Stimulated activated naive CD4-positive, alpha-beta T cell treated with Interleukin-2 at 50 U/mL for 16 hours (primary cell): ENCODE data around the gene AMPH.

Source experiments
- DNase-seq: peaks from one replicate; lab custom pipeline; 2025; lab: John Stamatoyannopoulos, UW

The AMPH gene

DNA sequence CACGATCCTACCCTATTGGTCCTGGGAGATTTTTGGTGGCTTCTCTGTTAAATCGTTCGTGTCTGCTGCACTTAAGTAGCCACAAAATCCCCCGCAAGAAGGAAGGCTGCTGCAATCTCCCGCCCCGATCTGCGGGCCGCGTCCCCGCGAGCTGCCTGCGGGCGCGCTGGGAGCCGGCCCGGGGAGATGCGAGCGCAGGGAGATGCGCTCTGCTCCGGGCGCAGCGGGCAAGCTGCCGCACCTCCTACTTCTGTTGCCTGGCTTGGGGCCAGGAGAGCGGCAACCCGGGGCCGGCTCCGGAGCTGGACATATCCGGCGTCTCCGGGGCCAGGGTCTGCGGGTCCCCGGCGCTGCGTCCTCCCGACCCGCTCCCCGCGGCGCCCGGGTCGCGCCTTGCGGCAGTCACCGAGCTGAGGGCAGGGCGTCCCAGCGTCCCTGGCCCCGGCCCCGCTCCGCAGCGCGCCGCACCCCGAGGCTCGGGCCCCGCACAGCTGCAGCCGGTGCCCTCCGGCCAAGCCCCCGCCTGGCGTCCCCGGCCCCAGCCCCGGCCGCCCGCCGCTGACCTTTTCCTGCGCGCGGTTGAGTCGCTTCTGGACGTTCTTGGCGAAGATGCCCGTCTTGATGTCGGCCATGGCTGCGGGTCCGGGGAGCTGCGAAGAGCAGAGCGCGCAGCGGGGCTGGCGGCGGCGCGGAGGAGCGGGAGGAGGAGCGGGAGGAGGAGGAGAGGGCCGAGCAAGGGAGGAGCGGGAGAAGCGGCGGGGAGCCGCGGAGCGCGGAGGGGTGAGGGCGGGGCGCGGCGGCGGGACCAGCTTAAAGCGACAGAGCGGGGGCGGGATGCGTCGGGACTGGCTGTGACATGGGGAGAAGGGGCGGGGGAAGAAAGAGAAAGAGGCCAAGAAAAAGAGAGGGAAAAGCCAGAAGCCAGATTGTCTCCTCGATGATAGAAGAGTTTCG lies at the start of gene AMPH:
Gene AMPH (minus strand): TSS at position 654 of the 954 bp plus-strand sequence. CDS start 22 bp downstream, at position 632.
- DNase-seq: no peak

GRCh38 chr7:38679419-38679818 lies 48.2 kb upstream of the AMPH start:
- DNase-seq: no peak

- no peak for DNase-seq
Measured at GRCh38 chr7:38678698-38679054, 47.5 kb upstream of the AMPH start.

DNA sequence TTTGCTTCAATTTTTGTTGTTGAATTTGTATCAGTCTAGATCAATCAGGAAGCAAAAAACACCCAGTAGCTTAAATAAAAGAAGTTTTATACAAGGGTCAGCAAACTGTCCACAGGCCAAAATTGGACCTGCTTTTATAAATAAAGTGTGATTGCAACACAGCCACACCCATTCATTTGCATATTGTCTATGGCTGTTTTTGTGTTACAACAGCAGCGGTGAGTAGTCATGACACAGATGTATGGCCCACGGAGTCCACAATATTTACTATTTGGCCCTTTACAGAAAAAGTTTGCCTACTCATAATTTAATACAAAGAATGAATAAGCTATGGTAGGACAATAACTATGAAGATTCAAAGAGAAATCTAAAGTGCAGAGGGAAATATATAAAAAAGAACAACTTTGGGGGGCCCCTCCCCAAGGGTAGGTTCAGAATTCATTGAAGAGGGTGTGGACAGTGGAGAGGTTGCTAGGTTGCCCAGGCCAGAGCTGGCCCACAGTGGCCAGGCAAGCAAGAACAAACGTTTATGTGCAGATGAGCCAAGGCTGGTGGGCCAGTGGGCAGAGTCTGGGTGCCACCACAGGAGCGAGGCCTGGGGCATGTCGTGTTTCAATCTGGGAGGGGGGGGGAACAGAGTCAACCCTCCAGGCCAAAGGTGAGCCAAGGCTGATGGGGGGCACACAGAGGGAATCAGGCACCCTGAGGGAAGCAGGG lies 47.0 kb upstream of the AMPH start:
- DNase-seq: no peak

- no peak for DNase-seq
Measured at GRCh38 chr7:38675494-38676106, 44.4 kb upstream of the AMPH start.

DNA sequence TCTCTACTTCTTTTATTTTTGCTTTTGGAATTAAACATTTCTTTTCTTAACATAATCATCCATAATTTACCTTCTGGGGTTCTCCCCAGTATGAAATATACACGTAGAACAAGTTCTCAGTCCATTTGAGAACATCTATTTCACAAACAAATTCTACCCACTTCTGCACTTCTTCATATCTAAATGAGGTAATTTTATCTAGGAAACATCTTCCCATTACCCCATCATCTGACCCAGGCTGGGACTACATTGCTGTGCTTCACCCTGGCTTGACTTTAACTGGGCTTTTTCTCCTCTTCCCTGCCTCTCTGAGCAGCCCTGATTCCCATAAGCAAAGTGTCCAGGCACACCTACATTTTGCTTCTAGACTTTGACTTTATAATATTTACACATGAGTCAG lies 43.3 kb upstream of the AMPH start:
- no peak for DNase-seq

DNA sequence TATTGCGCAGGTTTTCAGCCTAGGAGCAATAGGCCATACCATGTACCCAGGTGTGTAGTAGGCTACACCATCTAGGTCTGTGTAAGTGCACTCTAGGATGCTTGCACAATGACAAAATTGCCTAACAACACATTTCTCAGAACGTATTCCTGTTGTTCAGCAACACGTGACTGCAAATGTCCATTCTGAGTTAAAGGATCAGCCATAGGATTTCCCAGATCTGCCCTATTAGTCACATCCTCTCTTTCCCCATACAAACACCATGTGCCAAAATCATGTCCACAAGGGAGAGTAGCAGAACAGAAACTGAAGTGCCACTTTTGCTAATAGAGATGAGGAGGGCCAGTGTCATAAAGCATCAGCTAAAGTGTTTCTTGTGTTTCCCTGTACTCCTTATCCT lies 42.6 kb upstream of the AMPH start:
- no peak for DNase-seq

GRCh38 chr7:38671911-38672905 lies 41.0 kb upstream of the AMPH start:
- no peak for DNase-seq

- no peak for DNase-seq
Measured at GRCh38 chr7:38669965-38670520, 38.9 kb upstream of the AMPH start.

- no peak for DNase-seq
Measured at GRCh38 chr7:38664972-38665371, 33.8 kb upstream of the AMPH start.

DNA sequence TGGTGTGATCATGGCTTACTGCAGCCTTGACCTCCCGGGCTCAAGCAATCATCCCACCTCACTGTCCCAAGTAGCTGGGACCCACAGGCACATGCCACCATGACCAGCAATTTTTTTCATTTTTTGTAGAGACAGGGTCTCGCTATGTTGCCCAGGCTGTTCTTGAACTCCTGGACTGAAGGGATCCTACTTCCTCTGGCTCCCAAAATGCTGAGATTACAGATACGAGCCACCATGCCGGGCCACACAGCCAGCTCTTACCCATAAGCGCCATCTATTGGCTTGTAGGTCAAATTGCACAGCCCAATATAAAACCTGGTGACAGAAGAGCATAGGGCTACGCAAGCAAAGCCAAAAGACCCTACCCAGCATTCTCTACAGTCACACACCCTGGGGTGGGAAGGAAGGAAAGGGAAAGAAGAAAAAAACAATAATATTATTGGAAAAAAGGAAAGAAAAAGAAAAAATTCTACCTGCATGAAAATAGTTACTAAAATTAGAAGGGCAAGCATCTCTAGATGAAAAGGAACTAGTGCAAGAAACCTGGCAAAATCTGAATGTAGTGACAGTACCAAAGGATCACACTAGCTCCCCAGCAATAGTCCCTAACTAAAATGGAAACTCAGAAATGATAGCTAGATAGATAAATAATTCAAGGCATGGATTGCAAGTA lies 29.4 kb upstream of the AMPH start:
- no peak for DNase-seq

DNA sequence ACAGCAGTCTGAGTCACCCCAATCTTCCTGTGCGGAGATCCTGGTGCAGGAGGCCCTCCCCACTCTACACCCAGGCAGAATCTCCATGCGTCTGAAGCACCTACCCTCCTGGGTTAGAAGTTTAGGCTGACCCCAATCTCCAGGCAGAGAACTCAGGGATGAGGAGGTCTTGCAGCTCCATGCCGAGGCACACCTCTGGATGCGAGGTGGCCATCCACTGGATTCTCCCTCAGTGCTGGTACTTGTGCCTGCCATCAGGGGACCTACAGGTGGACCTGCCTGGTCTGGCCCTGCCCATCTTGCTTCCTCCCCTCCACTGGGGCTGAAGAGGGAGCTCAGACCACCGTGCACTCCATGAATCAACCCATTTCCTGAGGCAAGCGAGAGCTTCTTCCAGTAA lies 28.8 kb upstream of the AMPH start:
- no peak for DNase-seq

DNA sequence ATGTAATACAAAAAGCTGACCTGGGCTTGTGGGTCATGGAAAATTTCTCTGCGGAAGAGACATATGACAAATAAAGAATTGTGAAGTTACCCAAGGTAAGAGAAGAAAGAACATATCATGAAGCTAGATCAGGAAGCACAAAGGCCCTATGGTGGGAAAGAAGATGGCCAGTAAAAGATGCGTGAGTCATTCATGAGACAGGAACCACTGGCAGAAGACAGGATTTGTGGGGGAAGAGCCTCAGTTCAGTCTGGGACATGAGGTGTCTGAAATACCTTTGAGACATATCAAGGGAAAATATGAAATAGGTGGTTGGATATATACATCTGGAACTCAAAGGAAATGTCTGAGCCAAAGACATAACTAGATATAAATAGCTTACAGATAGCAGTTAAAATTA lies 27.7 kb upstream of the AMPH start:
- no peak for DNase-seq

- DNase-seq: no peak
Measured at GRCh38 chr7:38656968-38657367, 25.8 kb upstream of the AMPH start.

GRCh38 chr7:38655833-38656774 lies 24.9 kb upstream of the AMPH start:
- no peak for DNase-seq

- DNase-seq: no peak
Measured at GRCh38 chr7:38637957-38638356, 6.8 kb upstream of the AMPH start.

- DNase-seq: no peak
Measured at GRCh38 chr7:38632411-38632810, 1.2 kb upstream of the AMPH start.

- no peak for DNase-seq
Measured at GRCh38 chr7:38629651-38630510, 1.3 kb downstream of the AMPH start.
